ENCODE measurements around the gene CR1L. TPM values are rescaled to one million over a fixed set of nuclear protein-coding genes. Genes with fewer than 3 reads are reported as not detected.
"Not testable (repeated sequence)": the region's sequence is repeated elsewhere in the genome, so short reads cannot be mapped to it uniquely, and the experiment has no call there.

The CR1L gene
- total RNA-seq, 1 experiment from 2014 or later: not detected

GRCh38 chr1:207711285-207711684 lies 66.4 kb downstream of the CR1L start:
- no peak for DNase-seq (ENCODE audit: low read depth, low spot score)
- no TSS peak for BruUV-seq (replicated peaks)

GRCh38 chr1:207712701-207713100 lies 67.8 kb downstream of the CR1L start:
- intact Hi-C loops (cut with micrococcal nuclease; ENCODE audit: unreplicated experiment): not testable (repeated sequence)

More at GRCh38 chr1:207711285-207711684, 66.4 kb downstream of the CR1L start:
- no peak for TF ChIP-seq POLR2AphosphoS5 (IDR thresholded peaks at IDR 0.05; ENCODE audit: low read depth, low read length)
- no peak for TF ChIP-seq TCF7L2 (IDR thresholded peaks at IDR 0.05; ENCODE audit: low read depth, low read length)
- no peak for TF ChIP-seq CTCF (IDR thresholded peaks at IDR 0.05)
- no peak for TF ChIP-seq SIN3A (IDR thresholded peaks at IDR 0.05; ENCODE audit: borderline replicate concordance, insufficient read depth, low read depth, low read length)
- TF ChIP-seq REST (IDR thresholded peaks at IDR 0.05; ENCODE audit: insufficient read depth in 1 of 2, low read depth in 2 of 2, low read length in 1 of 2): no peak
- no peak for ATAC-seq
- Histone ChIP-seq H3K4me1 (ENCODE audit: control insufficient read depth, insufficient read depth, low read length) (no peaks in the 10 kb centered on the region), H3K27ac (ENCODE audit: low read length) (no peak overlapping the region), H3K9me3 (ENCODE audit: control insufficient read depth, insufficient read depth, low read depth, low read length) (no peaks in the 10 kb centered on the region), H3K27me3 (ENCODE audit: control insufficient read depth, insufficient read depth, low read length) (no peaks in the 10 kb centered on the region), H3K4me3 (ENCODE audit: low read depth in 2 of 2, low read length in 2 of 2) (no peak overlapping the region), H3K36me3 (ENCODE audit: control insufficient read depth, insufficient read depth, low read length) (no peaks in the 10 kb centered on the region)
- CTCF ChIA-PET: no interaction called here
- POLR2A ChIA-PET: no interaction called here
- in situ Hi-C loops (cut with HindIII; ENCODE audit: low pct_unique_long_range_greater_than_20kb, low sequenced_read_pairs) (no loop called here), intact Hi-C loops (cut with micrococcal nuclease; ENCODE audit: unreplicated experiment) (no loop called here)

GRCh38 chr1:207713529-207713928 lies 68.6 kb downstream of the CR1L start:
- ATAC-seq (no peak), DNase-seq (ENCODE audit: low read depth, low spot score) (no peak)
- ChIA-PET CTCF (no interaction called here), POLR2A (no interaction called here)
- no peak overlapping the region for H3K4me3 ChIP-seq (ENCODE audit: low read depth in 2 of 2, low read length in 2 of 2)
- H3K4me1 ChIP-seq (ENCODE audit: control insufficient read depth, insufficient read depth, low read length): no peaks in the 10 kb centered on the region
- in situ Hi-C loops (cut with HindIII; ENCODE audit: low pct_unique_long_range_greater_than_20kb, low sequenced_read_pairs) (no loop called here), intact Hi-C loops (cut with micrococcal nuclease; ENCODE audit: unreplicated experiment) (no loop called here)
- no peak for TF ChIP-seq POLR2AphosphoS5 (IDR thresholded peaks at IDR 0.05; ENCODE audit: low read depth, low read length)
- no peak for TF ChIP-seq TCF7L2 (IDR thresholded peaks at IDR 0.05; ENCODE audit: low read depth, low read length)
- TF ChIP-seq REST (IDR thresholded peaks at IDR 0.05; ENCODE audit: insufficient read depth in 1 of 2, low read depth in 2 of 2, low read length in 1 of 2): no peak
- no peak for TF ChIP-seq CTCF (IDR thresholded peaks at IDR 0.05)
- TF ChIP-seq SIN3A (IDR thresholded peaks at IDR 0.05; ENCODE audit: borderline replicate concordance, insufficient read depth, low read depth, low read length): no peak
- H3K27me3 ChIP-seq (ENCODE audit: control insufficient read depth, insufficient read depth, low read length): no peaks in the 10 kb centered on the region
- no peak overlapping the region for H3K27ac ChIP-seq (ENCODE audit: low read length)
- no peaks in the 10 kb centered on the region for H3K36me3 ChIP-seq (ENCODE audit: control insufficient read depth, insufficient read depth, low read length)
- no peaks in the 10 kb centered on the region for H3K9me3 ChIP-seq (ENCODE audit: control insufficient read depth, insufficient read depth, low read depth, low read length)
- BruUV-seq (replicated peaks): no TSS peak

More at GRCh38 chr1:207712701-207713100, 67.8 kb downstream of the CR1L start:
- H3K4me3 ChIP-seq (ENCODE audit: low read depth in 2 of 2, low read length in 2 of 2); POLR2A ChIA-PET; CTCF ChIA-PET; H3K9me3 ChIP-seq (ENCODE audit: control insufficient read depth, insufficient read depth, low read depth, low read length); H3K4me1 ChIP-seq (ENCODE audit: control insufficient read depth, insufficient read depth, low read length); H3K36me3 ChIP-seq (ENCODE audit: control insufficient read depth, insufficient read depth, low read length); ATAC-seq; BruUV-seq (replicated peaks); DNase-seq (ENCODE audit: low read depth, low spot score); H3K27ac ChIP-seq (ENCODE audit: low read length); H3K27me3 ChIP-seq (ENCODE audit: control insufficient read depth, insufficient read depth, low read length); in situ Hi-C loops (cut with HindIII; ENCODE audit: low pct_unique_long_range_greater_than_20kb, low sequenced_read_pairs): not testable (repeated sequence)
